ENCODE measurements around the gene IDS.
"Not testable (repeated sequence)": the region's sequence is repeated elsewhere in the genome, so short reads cannot be mapped to it uniquely, and the experiment has no call there.

GRCh38 chrX:149488008-149488407 is 17.1 kb downstream of the IDS start:
- TF ChIP-seq EZH2 (IDR thresholded peaks at IDR 0.05; ENCODE audit: insufficient read depth, poor library complexity, severe bottlenecking); EZH2phosphoT487 (IDR thresholded peaks at IDR 0.05; ENCODE audit: insufficient read depth, low read depth): not testable (repeated sequence)
